ENCODE data around the gene TBC1D19. TPM values are rescaled to one million over a fixed set of nuclear protein-coding genes. Genes with fewer than 3 reads are reported as not detected.
"Not testable (repeated sequence)": the region's sequence is repeated elsewhere in the genome, so short reads cannot be mapped to it uniquely, and the experiment has no call there.

The TBC1D19 gene
- total RNA-seq (2014; rRNA removed; shearing (Covaris generic)): 2.0 and 5.4 TPM in 2 replicates

GRCh38 chr4:26583865-26584652, at the start of gene TBC1D19:
Gene TBC1D19, plus strand, starts transcription at chr4:26584084. Its CDS starts 110 bp downstream, at chr4:26584194.
- DNase-seq (ENCODE audit: low spot score): peak; percentile 92

GRCh38 chr4:26542991-26543390, 40.9 kb upstream of the TBC1D19 start:
- DNase-seq (ENCODE audit: low spot score): no peak

GRCh38 chr4:26544421-26544820, 39.5 kb upstream of the TBC1D19 start:
- no peak for DNase-seq (ENCODE audit: low spot score)

GRCh38 chr4:26548379-26548778, 35.5 kb upstream of the TBC1D19 start:
- DNase-seq (ENCODE audit: low spot score): not testable (repeated sequence)

GRCh38 chr4:26557164-26557563, 26.7 kb upstream of the TBC1D19 start:
- no peak for DNase-seq (ENCODE audit: low spot score)

GRCh38 chr4:26558166-26558895, 25.6 kb upstream of the TBC1D19 start:
- no peak for DNase-seq (ENCODE audit: low spot score)

GRCh38 chr4:26566133-26566532, 17.8 kb upstream of the TBC1D19 start:
- DNase-seq (ENCODE audit: low spot score): peak; percentile 22

- DNase-seq (ENCODE audit: low spot score): peak; percentile 61
These were observed 15.4 kb upstream of the TBC1D19 start for GRCh38 chr4:26568446-26568994.

- DNase-seq (ENCODE audit: low spot score): no peak
These were observed 13.3 kb upstream of the TBC1D19 start for GRCh38 chr4:26570596-26570995.

- no peak for DNase-seq (ENCODE audit: low spot score)
These were observed 10.5 kb upstream of the TBC1D19 start for GRCh38 chr4:26573389-26573794.

- no peak for DNase-seq (ENCODE audit: low spot score)
These were observed 9.3 kb upstream of the TBC1D19 start for GRCh38 chr4:26574563-26574962.

- no peak for DNase-seq (ENCODE audit: low spot score)
These were observed 7.6 kb upstream of the TBC1D19 start for GRCh38 chr4:26576231-26576739.

GRCh38 chr4:26577066-26577465, 6.8 kb upstream of the TBC1D19 start:
- DNase-seq (ENCODE audit: low spot score): no peak

- no peak for DNase-seq (ENCODE audit: low spot score)
These were observed 4.7 kb upstream of the TBC1D19 start for GRCh38 chr4:26579169-26579568.

- not testable (repeated sequence) for DNase-seq (ENCODE audit: low spot score)
These were observed 2.5 kb upstream of the TBC1D19 start for GRCh38 chr4:26581341-26581740.

GRCh38 chr4:26583538-26583864, 383 bp upstream of the TBC1D19 start:
- DNase-seq (ENCODE audit: low spot score): no peak

- DNase-seq (ENCODE audit: low spot score): no peak
These were observed 841 bp downstream of the TBC1D19 start for GRCh38 chr4:26584725-26585124.

- peak; percentile 24 for DNase-seq (ENCODE audit: low spot score)
These were observed 5.8 kb downstream of the TBC1D19 start for GRCh38 chr4:26589705-26590104.

GRCh38 chr4:26590639-26591038, 6.8 kb downstream of the TBC1D19 start:
- DNase-seq (ENCODE audit: low spot score): no peak

GRCh38 chr4:26593557-26593956, 9.7 kb downstream of the TBC1D19 start:
- not testable (repeated sequence) for DNase-seq (ENCODE audit: low spot score)

GRCh38 chr4:26594371-26594770, 10.5 kb downstream of the TBC1D19 start:
- DNase-seq (ENCODE audit: low spot score): no peak

- DNase-seq (ENCODE audit: low spot score): no peak
These were observed 10.9 kb downstream of the TBC1D19 start for GRCh38 chr4:26594778-26595177.
